22Rv1 (cell line): ENCODE data around the gene ZFYVE21.

Experiments used
- H3K27ac ChIP-seq: fragments of 450-650 bp; 2 replicates; pipeline ENCODE4 v1.5.1; 2017
- ZFX ChIP-seq: fragments of 450-650 bp; IDR thresholded peaks from 2 replicates; pipeline ENCODE4 v1.6.1; 2017; ENCODE audit warnings: antibody characterized with exemption, borderline replicate concordance
- TF ChIP-seq, protein P1 (sequence below): fragments of 450-650 bp; IDR thresholded peaks from 2 replicates; pipeline ENCODE4 v1.5.1; 2017; ENCODE audit warnings: mild to moderate bottlenecking

ZFYVE21 gene

DNA sequence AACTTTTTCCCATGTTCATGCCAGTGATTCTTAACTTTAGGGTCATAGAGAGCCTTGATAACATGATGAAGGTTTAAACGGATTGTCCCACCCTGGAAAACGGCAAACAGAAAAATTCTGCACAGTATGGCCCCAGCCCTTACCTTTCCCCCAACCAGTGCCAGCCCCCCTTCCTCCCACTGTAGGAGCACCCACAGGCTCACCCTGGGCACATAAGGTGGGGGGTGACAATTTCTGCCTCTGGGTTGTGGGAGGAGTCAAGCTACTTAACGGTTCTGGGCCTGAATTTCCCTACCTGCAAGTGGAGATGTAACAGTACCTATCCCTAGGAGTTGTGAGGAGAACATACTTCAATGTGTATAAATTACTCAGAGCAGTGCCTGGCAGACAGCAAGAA is 18.4 kb upstream of the ZFYVE21 start:
- TF ChIP-seq, protein P1, sequence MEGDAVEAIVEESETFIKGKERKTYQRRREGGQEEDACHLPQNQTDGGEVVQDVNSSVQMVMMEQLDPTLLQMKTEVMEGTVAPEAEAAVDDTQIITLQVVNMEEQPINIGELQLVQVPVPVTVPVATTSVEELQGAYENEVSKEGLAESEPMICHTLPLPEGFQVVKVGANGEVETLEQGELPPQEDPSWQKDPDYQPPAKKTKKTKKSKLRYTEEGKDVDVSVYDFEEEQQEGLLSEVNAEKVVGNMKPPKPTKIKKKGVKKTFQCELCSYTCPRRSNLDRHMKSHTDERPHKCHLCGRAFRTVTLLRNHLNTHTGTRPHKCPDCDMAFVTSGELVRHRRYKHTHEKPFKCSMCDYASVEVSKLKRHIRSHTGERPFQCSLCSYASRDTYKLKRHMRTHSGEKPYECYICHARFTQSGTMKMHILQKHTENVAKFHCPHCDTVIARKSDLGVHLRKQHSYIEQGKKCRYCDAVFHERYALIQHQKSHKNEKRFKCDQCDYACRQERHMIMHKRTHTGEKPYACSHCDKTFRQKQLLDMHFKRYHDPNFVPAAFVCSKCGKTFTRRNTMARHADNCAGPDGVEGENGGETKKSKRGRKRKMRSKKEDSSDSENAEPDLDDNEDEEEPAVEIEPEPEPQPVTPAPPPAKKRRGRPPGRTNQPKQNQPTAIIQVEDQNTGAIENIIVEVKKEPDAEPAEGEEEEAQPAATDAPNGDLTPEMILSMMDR = no peak
- no peak for TF ChIP-seq ZFX
- peak overlapping the region; percentile 66; the same call in 1 of the 2 replicates for H3K27ac ChIP-seq

DNA sequence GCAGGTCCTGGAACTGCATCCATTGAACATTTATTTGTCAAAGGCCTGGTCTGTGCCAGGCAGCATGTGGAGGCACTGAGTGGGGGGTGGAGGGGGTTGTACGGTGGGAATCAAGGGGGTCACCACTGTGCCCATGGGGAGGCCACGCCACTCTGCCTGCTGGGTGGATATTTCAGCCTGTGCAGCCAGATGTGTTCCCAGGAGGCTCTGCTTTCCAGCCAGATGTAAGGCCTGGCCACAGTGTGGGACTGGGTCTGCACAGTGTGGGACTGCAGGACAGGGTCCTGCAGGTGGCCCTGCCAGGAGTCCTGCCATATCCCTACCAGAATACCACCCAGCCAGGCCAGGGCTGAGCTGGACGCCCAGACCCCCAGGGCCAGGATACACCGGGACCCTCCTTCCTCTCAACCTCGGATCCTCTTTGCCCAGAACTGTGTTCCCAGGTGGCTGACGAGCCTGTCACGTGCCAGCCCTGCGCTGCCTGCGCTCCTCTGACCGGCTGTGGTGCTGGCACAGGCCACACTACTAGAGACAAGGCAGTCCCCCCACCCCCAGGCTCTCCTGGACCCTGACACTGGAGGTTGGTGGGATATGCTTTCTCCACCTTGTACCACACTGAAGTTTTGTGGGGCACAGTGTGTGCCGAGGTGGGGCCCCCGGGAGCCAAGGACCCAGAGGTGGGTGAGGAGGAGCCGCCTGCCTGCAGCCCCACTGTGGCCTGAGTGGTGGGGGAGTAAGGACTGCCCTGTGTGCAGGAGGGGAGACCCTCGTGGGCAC is 17.8 kb upstream of the ZFYVE21 start:
- TF ChIP-seq, protein P1 = no peak
- no peak for TF ChIP-seq ZFX
- H3K27ac ChIP-seq = peak overlapping the region; percentile 66

DNA sequence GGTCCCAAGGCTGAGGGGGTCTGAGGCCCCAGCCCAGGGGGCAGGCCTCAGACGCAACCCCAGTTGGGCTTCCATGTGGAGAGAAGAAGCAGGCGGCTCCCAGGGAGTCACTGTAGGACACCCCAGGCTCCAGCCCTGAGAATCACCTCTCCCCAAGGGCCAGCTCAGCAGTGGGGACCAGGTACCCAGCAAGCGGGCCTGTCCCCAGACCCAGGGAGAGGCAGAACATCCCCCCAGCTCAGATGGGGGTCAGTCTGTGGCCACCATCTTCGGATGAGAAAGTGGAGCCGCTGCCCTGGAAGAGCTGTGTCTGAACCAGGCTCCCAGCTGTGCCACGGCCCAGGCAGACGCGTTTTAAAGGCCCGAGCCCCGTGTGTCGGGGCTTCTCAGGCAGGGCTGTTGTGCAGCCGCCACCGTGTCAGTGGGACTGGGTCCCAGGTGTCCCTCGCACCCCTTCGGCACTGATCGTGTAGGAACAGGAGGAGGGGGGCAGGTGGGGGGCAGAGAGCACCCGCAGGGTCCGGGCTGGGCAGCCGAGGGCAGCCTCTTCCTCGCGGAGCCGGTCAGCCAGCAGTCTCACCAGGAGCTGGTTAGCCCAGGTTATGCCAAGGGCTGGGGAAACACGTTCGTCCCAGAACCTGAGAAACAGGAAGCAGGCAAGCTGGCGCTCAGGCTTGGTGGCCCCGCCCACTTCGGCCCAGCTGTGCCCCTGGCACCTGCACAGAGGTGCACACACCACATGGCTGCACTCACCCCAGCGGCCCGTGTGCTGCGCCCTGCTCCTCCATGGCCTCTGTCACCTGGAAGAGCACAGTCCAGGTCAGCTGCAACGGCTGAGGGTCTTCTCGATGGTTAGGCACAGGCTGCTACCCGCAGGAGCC is 17.0 kb upstream of the ZFYVE21 start:
- H3K27ac ChIP-seq = peak overlapping the region; percentile 66
- TF ChIP-seq, protein P1 = no peak
- TF ChIP-seq ZFX = no peak

DNA sequence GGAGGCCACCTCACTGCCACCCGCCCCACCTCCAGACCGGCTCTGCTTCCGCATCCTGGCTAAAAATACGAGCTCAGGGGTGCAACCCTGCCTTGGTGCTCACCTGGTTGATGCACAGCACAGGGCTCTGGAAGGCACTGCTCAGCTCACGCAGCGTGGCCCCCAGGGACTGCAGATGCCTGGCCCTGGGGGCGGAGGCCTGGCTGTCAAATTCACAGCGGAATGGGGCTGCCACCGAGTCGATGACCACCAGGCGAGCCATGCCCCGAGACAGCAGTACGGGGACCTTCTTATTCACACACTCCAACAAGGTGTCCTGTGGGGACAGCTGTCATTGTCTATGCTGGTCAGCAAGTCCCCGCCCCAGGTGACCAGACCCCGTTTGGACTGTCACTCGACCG is 16.3 kb upstream of the ZFYVE21 start:
- no peak for TF ChIP-seq ZFX
- TF ChIP-seq, protein P1 = no peak
- peak overlapping the region; percentile 66 for H3K27ac ChIP-seq

DNA sequence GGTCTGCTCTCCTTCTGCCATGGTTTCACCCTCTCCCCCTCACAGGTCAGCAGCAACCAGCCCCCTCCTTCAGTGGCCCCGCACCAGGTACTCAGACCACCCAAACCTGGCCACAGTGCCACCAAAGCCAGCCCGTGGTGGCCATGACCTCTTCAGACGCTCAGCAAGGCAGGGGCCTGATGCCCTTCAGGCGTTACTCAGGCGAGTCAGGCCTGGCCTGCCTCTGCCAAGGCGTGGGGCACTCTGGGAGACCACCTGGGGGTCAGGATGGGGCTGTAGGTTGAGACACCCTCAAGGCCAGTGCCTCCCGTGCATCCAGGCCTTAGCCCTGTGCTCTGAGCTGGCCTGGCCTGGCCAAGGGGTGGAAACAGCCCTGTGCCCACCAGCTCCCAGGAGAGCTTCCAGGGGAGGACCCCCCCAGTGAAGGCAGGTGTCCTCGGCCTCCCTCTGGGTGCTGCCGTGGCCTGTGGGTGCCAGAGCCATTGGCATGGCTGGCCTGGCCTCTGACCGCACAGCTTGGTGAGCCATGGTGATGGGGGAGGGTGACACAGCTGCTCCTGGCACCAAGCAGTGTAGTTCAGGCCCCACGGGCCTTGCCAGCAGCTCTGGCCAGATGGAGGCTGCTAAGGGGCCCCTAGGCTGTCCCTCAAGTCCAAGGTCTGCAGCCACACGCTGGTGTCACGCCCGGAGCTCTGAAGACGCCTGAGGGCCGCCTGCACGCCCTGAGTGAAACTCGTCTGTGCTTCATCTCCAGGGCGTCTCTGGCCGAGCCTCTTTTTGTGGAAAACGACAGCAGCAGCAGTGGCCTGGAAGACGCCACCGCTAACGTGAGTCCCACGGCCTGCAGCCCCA is 15.5 kb upstream of the ZFYVE21 start:
- peak overlapping the region; percentile 66; the same call in 1 of the 2 replicates for H3K27ac ChIP-seq
- TF ChIP-seq, protein P1 = no peak
- no peak for TF ChIP-seq ZFX

DNA sequence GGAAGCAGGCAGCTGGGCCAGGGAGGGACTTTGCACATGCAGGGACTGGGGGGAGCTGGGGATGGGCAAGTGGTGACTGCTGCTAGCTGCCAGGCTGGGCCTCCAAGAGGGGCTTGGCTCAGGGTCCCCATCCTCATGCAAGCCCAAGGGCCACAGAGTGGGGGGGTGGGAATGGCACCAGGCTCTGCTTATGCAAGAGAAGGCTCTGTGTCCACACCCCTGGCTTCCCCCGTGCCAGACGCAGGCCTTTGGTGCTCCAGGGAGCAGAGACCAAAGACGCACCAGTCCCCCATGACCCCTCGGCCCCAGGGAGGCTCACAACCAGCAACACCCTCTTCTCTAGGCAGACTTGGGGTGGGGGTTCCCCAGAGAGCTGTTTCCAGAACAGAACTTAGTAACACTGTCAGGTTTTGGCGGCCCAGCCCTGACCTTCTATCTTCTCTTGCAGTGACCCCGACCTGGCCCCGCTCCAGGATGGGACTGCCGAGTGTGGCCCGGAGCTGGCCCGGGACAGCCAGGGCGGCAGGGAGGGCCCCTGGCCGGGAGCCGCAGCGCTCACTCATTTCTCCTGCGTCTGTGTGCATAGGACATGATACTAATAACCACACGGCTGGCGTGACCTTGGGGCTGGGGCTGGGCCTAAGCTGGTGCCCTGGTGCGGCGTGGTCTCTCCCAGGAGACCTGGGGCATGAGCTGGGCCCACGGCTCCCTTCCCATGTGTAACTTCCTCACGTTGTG is 14.7 kb upstream of the ZFYVE21 start:
- peak overlapping the region; percentile 20; the same call in 1 of the 2 replicates for H3K27ac ChIP-seq
- TF ChIP-seq, protein P1 = no peak
- TF ChIP-seq ZFX = no peak
